Mucosa of rectum (tissue), 2 donors: ENCODE measurements around the gene FKTN.

Experiments used
- H3K27ac ChIP-seq, 2 donors: one replicate each; pipeline ENCODE4 v1.7.0; 2013; ENCODE audit warnings: inconsistent platforms in 2 of 2, low read depth in 2 of 2, low read length in 2 of 2
- H3K27me3 ChIP-seq, 2 donors: one replicate each; pipeline ENCODE4 v1.7.0; 2013; ENCODE audit warnings: low read length in 2 of 2; ENCODE audit not compliant: control insufficient read depth in 2 of 2, insufficient read depth in 2 of 2
- H3K36me3 ChIP-seq, 2 donors: one replicate each; pipeline ENCODE4 v1.7.0; 2013; ENCODE audit warnings: low read length in 2 of 2; ENCODE audit not compliant: control insufficient read depth in 2 of 2, insufficient read depth in 2 of 2
- H3K4me1 ChIP-seq, 2 donors: one replicate each; pipeline ENCODE4 v1.7.0; 2013; ENCODE audit warnings: low read length in 2 of 2, mild to moderate bottlenecking in 1 of 2; ENCODE audit not compliant: control insufficient read depth in 2 of 2, insufficient read depth in 2 of 2
- H3K4me3 ChIP-seq, 2 donors: one replicate each; pipeline ENCODE4 v1.7.0; 2013; ENCODE audit warnings: low read length in 2 of 2
- H3K9ac ChIP-seq, 2 donors: one replicate each; pipeline ENCODE4 v1.7.0; 2013; ENCODE audit warnings: low read length in 2 of 2, low read depth in 1 of 2, mild to moderate bottlenecking in 1 of 2
- H3K9me3 ChIP-seq, 2 donors: one replicate each; pipeline ENCODE4 v1.7.0; 2013; ENCODE audit warnings: low read length in 2 of 2; ENCODE audit not compliant: control insufficient read depth in 2 of 2
- donor health status: healthy.
- donor health status: Normal muscosa, but diverticular disease.

The FKTN gene

DNA sequence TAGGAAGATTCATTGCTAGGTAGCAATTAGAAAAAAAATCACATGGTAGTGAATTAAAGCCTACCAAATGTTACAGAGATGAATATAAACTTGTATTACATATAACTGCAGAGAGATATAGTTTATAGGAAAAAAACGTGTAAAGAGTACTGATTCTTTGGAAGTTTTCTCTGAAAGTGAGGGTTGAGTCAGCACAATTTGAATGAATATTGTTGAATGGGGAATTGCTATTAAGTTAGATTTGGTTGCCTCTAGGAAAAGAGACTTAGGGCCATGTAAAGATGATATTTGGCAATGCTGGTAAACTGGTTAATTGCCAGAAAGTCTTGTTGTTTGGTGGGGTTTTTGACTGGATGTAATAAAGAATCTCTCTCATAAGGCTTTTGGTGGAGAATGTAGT, 67.2 kb downstream of the FKTN start:
- Histone ChIP-seq H3K9me3 (no peaks in the 10 kb centered on the region), H3K27ac (no peak overlapping the region), H3K4me1 (no peaks in the 10 kb centered on the region), H3K27me3 (no peaks in the 10 kb centered on the region), H3K9ac (no peak overlapping the region), H3K4me3 (no peak overlapping the region), H3K36me3 (peaks cover 6 to 7% of the 10 kb centered on the region in 2 donors)

DNA sequence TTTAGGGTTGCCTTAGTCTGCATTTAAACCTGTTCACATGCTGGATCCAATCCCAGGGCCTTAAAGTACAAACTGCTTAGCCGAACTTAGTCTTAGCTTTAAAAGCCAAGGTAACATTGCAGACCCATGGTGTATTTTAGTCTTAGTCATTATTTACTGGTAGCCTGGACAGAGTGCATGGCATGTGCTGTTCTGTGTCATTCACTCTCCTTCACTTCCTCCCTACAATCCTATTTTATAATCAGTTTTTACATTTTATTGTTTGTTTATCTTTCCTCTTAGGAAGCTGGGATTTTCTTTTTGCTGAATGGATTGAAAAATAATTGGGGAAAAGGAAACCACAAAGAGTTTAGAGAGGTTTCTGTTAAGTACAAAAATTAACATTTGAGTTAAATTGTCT, 74.9 kb downstream of the FKTN start:
- Histone ChIP-seq H3K36me3 (peaks cover under 1 to 10% of the 10 kb centered on the region in 2 donors), H3K27ac (no peak overlapping the region), H3K9ac (no peak overlapping the region), H3K9me3 (no peaks in the 10 kb centered on the region), H3K27me3 (no peaks in the 10 kb centered on the region), H3K4me3 (no peak overlapping the region), H3K4me1 (no peaks in the 10 kb centered on the region)

DNA sequence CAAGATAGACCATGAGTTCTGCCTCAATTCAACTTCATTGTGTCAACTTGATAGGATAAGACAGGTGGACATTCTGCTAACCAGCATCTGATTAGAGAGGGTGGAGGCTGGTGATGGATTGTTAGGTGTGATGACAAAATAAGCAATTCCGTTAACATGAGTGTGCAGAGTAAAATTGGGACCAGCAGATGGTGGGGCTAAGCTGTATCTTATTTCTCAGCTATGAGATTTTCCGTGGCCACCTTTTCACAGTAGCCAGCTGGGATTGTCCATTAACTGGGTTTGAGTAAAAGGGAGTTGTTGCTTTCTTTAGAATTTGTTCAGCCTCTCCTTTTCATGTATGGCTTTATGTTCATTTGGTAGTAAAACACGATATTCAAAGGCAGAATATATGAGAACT, 75.5 kb downstream of the FKTN start:
- Histone ChIP-seq H3K27me3 (no peaks in the 10 kb centered on the region), H3K4me3 (no peak overlapping the region), H3K9me3 (no peaks in the 10 kb centered on the region), H3K27ac (no peak overlapping the region), H3K9ac (no peak overlapping the region), H3K4me1 (no peaks in the 10 kb centered on the region), H3K36me3 (peaks cover 0 to 10% of the 10 kb centered on the region in 2 donors)

DNA sequence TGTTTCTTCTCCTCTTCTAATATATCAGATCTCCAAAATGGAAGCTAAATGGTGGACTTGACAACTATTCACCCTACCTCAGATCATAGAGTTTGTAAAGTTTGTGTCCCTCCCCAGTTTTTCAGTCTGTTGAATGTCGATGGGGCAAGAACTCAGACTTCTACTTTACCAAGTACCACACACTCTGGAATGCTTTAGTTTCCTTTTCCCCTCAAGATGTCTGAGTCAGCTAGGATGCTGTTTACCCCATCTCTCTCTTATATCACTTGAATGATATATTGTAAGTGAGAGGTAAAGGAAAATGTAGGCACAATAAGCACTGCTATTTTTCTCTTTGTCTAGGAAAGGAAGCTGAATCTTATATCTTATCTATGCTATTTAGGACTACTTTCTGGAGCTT, 78.4 kb downstream of the FKTN start:
- Histone ChIP-seq H3K36me3 (peaks cover 0 to 13% of the 10 kb centered on the region in 2 donors), H3K27me3 (no peaks in the 10 kb centered on the region), H3K27ac (no peak overlapping the region), H3K4me3 (no peak overlapping the region), H3K4me1 (no peaks in the 10 kb centered on the region), H3K9me3 (no peaks in the 10 kb centered on the region), H3K9ac (no peak overlapping the region)

DNA sequence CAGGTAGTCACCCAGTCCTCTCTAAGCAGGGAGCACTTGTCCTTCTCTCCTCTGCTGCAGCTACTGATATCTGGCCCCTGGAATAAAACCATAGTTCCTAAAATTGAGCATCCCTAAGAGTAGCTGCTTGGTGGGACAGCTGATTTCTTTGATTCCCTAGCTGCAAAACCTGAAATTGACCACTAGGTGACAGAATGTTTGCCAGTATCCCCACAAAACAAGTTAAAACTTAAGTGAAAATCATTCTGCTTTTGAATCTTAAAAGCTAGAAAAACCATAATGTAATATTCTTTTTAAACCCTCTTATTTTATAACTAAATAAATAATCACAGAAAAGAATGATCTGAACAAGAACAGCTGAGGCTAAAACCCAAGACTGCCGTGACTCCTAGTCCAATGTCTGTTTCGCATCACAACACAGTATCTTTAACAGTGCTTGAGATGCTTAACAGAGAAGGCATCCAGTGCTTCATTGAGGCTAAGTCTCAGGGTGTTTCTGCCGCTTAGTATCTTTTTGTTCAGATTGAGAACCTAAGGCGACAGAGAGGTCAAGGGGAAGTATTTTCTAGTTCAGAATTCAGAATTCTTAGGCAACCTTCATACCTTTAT, 80.0 kb downstream of the FKTN start:
- H3K4me1 ChIP-seq, result no peaks in the 10 kb centered on the region
- H3K4me3 ChIP-seq, result no peak overlapping the region
- H3K9me3 ChIP-seq, result no peaks in the 10 kb centered on the region
- H3K9ac ChIP-seq, result no peak overlapping the region
- H3K27ac ChIP-seq, result no peak overlapping the region
- no peaks in the 10 kb centered on the region for H3K27me3 ChIP-seq
- H3K36me3 ChIP-seq, result peaks cover 0 to 13% of the 10 kb centered on the region in 2 donors

DNA sequence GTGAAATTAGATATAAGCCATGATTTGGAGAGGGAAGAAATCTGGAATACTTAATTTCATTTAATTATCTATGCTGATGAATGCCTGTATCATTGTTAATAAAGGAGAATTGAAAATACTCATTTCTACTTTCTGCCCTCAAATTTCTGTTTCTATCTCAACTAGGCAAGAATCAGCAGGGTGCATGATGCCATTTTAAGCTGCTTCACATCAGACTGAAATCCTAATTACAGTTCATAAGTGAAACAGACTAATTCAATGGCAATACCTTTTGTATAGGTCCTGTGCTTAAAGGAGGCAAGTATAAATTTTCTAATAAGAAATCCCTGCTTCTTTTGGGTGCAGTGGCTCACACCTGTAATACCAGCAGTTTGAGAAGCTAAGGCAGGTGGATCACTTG, 82.0 kb downstream of the FKTN start:
- Histone ChIP-seq H3K4me1 (no peaks in the 10 kb centered on the region), H3K9ac (no peak overlapping the region), H3K36me3 (peaks cover 0 to 11% of the 10 kb centered on the region in 2 donors), H3K27me3 (no peaks in the 10 kb centered on the region), H3K4me3 (no peak overlapping the region), H3K9me3 (no peaks in the 10 kb centered on the region), H3K27ac (no peak overlapping the region)

DNA sequence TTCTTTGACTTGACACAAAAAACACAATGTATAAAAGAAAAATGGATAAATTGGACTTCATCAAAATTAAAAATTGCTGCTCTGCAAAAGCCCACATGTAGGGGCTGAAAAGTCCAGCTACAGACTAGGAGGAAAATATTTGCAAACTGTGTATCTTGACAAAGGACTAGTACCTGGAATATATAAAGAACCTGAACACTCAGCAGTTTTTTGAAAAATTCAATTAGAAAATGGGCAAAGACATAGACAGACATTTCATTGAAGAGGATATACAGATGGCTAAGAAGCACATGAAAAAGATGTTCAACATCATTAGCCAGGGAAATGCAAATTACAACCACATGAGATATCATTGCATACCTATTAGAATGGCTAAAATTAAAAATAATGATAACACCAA, 85.9 kb downstream of the FKTN start:
- no peaks in the 10 kb centered on the region for H3K27me3 ChIP-seq
- no peaks in the 10 kb centered on the region for H3K4me1 ChIP-seq
- peaks cover 0 to 2% of the 10 kb centered on the region in 2 donors for H3K36me3 ChIP-seq
- H3K27ac ChIP-seq, result no peak overlapping the region
- no peaks in the 10 kb centered on the region for H3K9me3 ChIP-seq
- no peak overlapping the region for H3K4me3 ChIP-seq
- H3K9ac ChIP-seq, result no peak overlapping the region

DNA sequence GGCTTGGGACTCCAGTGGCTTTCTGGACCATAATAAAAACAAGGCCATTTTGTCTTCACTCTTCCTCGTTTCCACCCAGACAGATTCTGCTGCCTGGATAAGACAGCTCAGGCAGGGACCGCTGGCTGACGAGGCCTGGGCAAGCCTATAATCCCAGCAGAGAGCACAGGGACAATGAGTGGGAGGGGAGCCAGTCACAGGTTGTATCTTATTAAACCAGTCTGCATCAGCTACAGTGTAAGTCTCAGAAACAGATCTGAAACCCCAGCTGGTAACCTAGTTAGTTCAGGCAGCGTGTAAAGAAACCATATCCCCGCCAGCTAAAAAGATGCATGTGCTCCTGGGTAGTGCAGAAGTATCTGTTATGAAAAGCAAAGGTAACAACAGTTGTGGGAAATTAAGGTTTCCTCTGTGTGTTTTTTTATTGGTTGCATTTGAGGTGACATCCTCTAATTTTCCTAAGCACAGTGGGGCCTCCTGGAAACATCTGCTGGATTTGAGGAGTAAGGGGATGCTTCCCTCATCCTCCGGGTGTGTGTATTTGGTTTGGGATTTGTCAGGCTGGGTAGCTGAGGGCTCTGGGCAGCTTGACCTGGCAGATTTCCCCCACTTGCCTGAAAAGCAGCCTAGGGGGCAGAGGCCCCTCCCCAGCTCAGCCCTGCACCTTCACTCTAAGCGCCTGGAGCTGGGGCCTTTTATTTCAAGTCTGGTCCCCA, 89.1 kb downstream of the FKTN start:
- Histone ChIP-seq H3K27me3 (no peaks in the 10 kb centered on the region), H3K4me3 (no peak overlapping the region), H3K9ac (no peak overlapping the region), H3K27ac (no peak overlapping the region), H3K9me3 (no peaks in the 10 kb centered on the region), H3K4me1 (no peaks in the 10 kb centered on the region), H3K36me3 (no peaks in the 10 kb centered on the region)

DNA sequence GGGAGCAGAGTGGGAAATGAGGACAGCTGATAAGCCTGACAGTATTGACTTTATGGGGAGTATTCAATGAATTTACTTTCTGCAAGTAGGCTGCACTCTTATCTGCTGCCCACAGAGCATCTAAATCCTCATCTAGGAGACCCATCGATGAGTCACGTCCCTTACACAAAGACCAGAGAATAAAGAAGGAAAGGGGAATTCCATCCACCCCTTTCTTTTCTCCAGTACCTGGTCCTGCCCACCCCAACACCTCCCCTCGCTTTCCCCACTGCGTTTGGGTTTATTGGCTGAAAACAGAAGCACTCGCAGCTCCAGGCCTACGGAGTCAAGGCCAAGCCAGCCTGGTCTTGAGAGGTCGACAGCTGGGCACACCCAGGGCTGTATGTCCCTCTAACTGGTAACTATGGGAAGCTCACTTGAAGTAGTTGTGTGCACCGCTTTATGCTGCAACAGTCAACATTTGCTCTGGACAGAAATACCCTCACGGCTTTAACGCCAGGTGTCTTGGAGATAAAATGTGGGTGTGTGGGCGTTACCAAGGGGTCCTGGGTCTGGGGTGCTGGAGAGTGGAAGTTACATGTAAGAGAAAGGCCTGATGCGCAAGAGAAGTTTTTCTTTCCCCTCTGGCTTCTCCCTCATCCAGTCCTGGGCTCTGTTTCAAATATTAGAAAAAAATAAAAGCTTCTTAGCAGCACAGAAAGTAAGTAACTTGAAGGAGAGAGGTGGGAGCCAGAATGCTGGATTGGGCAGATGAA, 89.8 kb downstream of the FKTN start:
- Histone ChIP-seq H3K27me3 (no peaks in the 10 kb centered on the region), H3K27ac (no peak overlapping the region), H3K4me1 (no peaks in the 10 kb centered on the region), H3K9ac (no peak overlapping the region), H3K9me3 (no peaks in the 10 kb centered on the region), H3K36me3 (no peaks in the 10 kb centered on the region), H3K4me3 (no peak overlapping the region)

DNA sequence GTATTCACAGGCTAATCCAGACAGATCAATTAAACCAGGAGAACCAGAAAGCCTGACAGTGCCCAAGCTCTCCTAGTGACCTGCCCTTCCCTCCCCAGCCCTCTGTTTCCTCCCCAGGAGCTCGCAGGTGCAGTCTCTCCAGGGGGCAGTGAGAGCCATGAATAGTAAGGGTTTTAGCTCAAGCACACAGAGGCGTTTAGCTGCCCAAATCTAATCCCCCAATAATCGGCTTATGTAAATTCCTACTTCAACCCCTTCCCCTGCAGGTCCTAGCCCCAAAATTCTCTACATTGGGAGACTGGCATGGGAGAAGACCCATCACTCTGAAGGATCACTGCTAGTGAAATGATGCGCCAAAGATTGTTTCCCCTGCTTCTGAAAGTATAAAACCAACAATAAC, 93.9 kb downstream of the FKTN start:
- Histone ChIP-seq H3K36me3 (no peaks in the 10 kb centered on the region), H3K9ac (no peak overlapping the region), H3K9me3 (no peaks in the 10 kb centered on the region), H3K27ac (no peak overlapping the region), H3K4me3 (no peak overlapping the region), H3K27me3 (peaks cover 5 to 7% of the 10 kb centered on the region in 2 donors), H3K4me1 (peaks cover 0 to 6% of the 10 kb centered on the region in 2 donors)
